ENCODE data around the gene BRS3.
A peak's percentile ranks its signal among the peaks of the same experiment; 100 is the strongest.

Gene BRS3

GRCh38 chrX:136496186-136496763 lies 8.5 kb downstream of the BRS3 start:
- DNase-seq = no peak

DNA sequence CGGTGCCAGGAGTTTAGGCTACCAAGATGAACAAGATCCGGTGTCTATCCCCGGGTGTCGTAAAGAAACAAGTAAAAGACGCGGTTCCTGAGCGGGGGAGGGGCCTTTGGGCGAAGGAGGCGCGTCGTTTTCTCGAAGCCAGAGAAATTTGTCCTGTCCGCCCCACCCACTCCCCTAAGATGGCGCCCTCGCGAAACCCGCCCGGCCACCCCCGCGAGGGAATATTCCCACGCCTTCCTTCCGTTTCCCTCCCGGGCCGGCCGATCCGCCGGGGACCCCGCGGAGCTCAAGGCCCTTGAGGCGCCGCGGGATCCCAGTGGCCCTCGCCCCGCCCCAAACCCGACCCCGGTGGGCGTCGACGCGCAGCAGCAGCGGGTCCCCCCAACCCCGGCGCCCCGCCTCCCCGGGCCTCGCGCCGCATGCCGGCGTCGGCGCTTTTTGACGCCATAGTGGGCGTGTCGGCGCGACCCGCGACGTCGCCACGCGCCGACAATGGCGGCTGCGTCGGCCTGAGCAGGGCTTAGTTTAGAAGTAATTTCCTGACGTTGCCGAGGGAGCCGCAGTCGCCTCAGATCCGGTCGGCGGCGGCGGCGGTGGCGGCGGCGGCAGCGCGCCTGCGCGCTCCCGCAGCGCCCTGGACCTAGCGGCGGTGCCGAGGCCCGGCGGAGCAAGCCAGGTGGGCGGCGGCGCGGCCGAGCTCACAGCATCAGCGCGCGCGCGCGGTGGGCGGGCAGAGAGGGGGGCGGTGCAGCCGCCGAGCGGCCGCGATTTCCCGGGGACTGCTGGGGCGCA lies 9.2 kb downstream of the BRS3 start:
- DNase-seq = peak; percentile 90

DNA sequence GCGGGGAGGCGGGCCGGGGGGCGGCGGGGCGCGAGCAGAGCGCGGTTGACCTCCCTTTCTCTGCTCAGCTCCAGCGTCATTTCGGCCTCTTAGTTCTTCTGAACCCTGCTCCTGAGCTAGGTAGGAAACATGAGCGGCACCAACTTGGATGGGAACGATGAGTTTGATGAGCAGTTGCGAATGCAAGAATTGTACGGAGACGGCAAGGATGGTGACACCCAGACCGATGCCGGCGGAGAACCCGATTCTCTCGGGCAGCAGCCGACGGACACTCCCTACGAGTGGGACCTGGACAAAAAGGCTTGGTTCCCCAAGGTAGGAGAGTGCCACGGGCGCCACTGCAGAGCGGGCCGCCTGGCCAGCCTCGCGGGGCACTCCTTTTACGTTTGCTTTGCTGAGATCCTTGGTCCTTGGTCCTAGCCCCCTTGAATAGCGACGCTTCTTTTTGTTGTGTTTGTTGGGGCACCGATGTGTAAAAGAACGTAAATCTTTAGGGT lies 9.9 kb downstream of the BRS3 start, which contains the start of gene HTATSF1:
Gene HTATSF1, plus strand, starts transcription at position 37 of the 497 bp plus-strand sequence. Its CDS starts 93 bp downstream, at position 130.
- no peak for DNase-seq

DNA sequence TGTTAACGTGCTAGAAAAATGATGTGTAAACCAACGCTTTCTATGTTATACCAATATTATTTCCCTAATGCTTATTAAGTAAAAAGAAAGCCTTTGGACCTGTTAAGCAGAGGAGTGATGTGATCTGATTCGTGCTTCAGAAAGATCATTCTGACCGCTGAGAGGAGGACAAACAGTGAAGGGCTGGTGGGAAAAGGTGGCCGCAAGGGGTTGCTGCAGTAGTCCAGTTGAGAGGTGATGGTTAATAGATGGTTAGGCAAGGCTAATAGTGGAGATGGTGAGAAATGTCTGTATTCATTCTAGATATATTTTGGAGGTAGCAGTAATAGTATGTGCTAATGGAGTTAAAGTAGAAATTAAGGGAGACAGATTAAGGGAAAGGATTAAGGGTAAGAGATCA lies 31.3 kb downstream of the BRS3 start:
- DNase-seq = no peak

GRCh38 chrX:136523770-136524169 lies 36.0 kb downstream of the BRS3 start:
- no peak for DNase-seq

DNA sequence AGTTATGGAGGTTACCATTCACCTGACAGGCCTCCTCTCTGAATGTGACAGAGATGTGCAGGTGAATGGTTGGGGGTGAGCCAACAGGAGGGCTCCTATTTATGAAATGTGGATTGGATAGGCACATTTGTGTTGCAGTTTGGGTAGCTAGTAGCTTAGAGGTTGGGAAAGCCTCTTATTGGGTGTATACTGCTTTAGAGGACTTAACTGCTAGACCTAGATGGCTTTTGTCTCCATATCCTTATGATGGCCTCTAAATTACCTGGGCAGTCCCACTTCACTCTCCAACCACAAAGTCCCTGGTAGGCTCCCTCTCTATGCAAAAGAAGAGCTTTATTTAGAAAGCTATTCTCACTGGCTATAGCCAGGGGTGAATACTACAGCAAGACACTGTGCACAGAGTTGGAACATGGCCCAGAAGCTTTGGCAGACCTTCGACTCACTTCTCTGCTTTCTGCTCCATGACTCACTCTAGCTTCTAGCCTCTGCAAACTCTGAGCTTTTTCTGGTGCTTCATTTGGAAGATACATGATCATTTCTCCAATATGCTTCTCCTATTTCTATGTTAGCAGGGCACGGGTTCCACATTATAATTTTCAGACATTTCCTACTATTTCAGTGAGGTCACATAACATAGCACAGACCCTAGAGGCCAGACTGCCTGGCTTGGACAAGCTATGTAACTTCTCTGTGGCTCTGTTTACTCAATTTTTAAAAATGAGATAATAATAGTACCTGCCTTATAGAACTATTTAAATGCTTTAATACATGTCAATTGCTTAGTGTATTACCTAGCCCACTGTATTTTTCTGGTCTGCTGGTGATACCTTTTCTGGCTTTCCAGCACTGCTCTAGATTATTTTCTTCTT lies 38.2 kb downstream of the BRS3 start:
- no peak for DNase-seq

DNA sequence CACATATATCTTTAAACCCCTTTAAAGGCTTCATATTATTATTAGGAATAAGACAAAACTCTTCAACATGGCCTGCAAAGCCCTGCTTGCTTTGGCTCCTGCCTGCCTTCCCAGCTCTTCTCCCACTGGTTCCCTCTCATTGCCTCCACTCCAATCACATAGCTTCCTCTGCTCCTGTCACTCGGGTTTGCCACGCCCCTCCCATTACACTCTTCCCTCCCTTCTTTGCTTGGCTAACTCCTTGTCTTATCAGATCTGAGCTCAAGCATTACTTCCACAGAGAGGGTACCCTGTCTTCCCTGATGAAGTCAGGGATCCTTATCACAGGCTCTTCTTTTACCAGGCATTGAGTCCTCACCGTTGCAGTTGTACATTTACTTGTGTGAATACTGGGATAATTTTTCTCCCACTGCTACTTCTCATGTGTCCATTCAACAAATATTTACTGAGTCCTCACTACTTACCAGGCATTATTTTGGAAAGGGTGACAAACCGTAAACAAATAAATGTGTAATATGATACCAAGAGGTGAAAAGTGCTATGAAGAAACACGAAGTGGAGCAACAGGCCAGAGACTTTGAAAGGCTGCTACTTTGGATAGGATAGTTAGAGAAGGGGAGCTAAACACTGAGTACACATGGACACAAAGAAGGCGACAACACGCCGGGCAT lies 41.0 kb downstream of the BRS3 start:
- no peak for DNase-seq

- no peak for DNase-seq
Observed at GRCh38 chrX:136529795-136530194, 42.0 kb downstream of the BRS3 start.

DNA sequence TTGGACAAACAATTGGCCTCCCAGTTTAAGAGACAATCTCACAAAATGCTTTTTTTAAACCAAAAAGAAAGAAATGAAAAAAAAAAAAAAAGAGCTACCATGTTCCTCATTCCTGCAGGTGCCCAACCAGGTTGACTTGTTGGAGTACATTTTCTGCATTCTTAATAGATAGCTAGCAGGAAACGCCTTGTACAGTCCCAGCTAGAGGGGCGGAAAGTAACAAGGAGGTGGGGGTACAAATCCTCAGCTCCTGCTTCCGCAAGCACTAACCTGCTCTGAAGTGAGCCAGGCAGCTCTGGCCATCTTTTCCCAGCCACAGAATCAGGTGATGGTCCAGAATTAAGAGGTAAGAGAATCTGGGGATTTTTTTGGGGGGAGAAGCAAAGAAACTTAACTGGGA lies 44.2 kb downstream of the BRS3 start, which contains the start of gene VGLL1:
Gene VGLL1, plus strand, starts transcription at position 265 of the 400 bp plus-strand sequence. CDS start 3,806 bp downstream, outside the sequence.
- DNase-seq = no peak

DNA sequence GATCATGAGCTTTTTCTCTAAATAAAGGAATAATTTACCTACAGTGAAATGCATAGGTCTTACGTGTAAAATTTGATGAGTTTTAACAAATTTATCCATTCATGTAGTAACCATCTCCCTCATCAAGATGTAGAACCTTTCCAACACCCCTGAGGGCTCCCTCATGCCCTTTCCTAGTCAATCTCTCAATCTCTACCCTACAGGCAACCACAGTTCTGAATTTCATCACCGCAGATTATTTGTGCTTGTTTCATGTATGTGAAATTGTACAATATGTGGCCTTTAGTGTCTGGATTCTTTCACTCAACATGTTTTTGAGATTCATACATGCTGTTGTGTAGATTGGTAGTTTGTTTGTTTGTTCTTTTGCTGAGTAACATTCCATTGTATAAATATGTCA lies 46.4 kb downstream of the BRS3 start:
- no peak for DNase-seq

DNA sequence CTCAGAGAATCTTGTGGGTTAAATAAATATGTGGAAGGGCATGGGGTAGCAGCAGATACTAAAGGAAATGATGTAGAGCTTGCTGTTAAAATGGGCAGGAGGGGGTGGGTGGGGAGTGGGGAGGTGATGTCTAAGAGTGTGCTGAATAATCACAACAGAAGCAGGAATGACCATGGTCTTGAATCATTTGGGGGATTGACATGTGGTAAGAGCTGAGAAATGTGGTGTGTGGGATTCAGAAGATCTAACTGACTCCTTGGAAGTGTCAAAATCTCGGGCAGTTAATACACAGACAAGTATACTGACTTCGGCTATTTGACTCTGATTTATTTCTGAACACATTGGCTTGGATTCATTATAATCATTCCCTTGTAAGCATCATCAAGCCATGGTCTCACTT lies 51.1 kb downstream of the BRS3 start:
- DNase-seq = no peak

DNA sequence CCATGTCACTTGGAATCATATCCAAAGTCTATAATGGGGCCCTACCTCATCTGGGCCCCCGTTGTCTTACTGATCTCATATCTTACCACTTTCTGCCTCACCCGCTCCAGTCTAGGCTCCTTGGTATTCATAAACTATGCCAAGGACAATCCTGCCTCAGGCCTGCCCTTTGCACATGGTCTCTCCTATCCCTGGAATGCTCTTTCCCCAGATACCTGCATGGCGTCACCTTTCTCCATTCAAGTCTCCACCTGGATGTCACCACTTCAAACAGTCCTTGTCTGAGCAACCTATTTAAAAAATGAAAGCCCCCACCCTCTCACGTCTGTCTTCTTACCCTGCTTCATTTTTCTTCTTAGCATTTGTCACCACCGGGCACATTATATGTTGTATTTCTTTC lies 52.5 kb downstream of the BRS3 start:
- DNase-seq = no peak

- no peak for DNase-seq
Observed at GRCh38 chrX:136541294-136541693, 53.5 kb downstream of the BRS3 start.

- no peak for DNase-seq
Observed at GRCh38 chrX:136542281-136542680, 54.5 kb downstream of the BRS3 start.
